Right ventricle myocardium superior (tissue), 1 donor: ENCODE results near the gene ASB11. TPM values are rescaled to one million over a fixed set of nuclear protein-coding genes. Genes with fewer than 3 reads are reported as not detected.

Experiments
- ATAC-seq: fragments of 200-7000 bp; cut with Tn5 transposase; one replicate; pipeline ENCODE4 v1.9.1; 2020; ENCODE audit warnings: mild to moderate bottlenecking; ENCODE audit not compliant: poor library complexity
- DNase-seq: peaks from one replicate; pipeline ENCODE4 v3.0.0-alpha.2; 2020
- intact Hi-C: fragments of 100-400 bp; cut with DNase I; formaldehyde crosslinking; loops from one replicate; pipeline ENCODE4 v1.11.2; 2022
- total RNA-seq: library from RNA; stranded (reverse); fragmentation: NEBNext Ultra II Directional; extraction: Animal tissue kit (Norgen Biotek cat#: 25700); gene quantifications from one replicate; pipeline ENCODE4 v1.2.1, GENCODE V29; 2021
- donor health status: DM: no; HTN: yes; CAD: no; lungs with severe emphysema.

ASB11 gene
- total RNA-seq, 1 donor from 2014 or later: 94.5 TPM

- intact Hi-C loops: no loop called here
- DNase-seq (no peak), ATAC-seq (no peak)
Observed at GRCh38 chrX:15244421-15244820, 71.0 kb downstream of the ASB11 start.

GRCh38 chrX:15242899-15243555 is 72.4 kb downstream of the ASB11 start:
- ATAC-seq (no peak), DNase-seq (no peak)
- intact Hi-C loops: no loop called here

GRCh38 chrX:15241301-15241700 is 74.1 kb downstream of the ASB11 start:
- no peak for ATAC-seq
- intact Hi-C loops: no loop called here

GRCh38 chrX:15240414-15240813 is 75.0 kb downstream of the ASB11 start:
- DNase-seq: no peak
- no peak for ATAC-seq
- intact Hi-C loops: no loop called here

More at GRCh38 chrX:15241301-15241700, 74.1 kb downstream of the ASB11 start:
- no peak for DNase-seq

- no peak for ATAC-seq
- intact Hi-C loops: no loop called here
Observed at GRCh38 chrX:15236146-15236545, 79.3 kb downstream of the ASB11 start.

GRCh38 chrX:15235001-15235400 is 80.4 kb downstream of the ASB11 start:
- ATAC-seq: no peak
- DNase-seq: no peak
- intact Hi-C loops: no loop called here

More at GRCh38 chrX:15236146-15236545, 79.3 kb downstream of the ASB11 start:
- no peak for DNase-seq

- intact Hi-C loops: no loop called here
- DNase-seq: no peak
- no peak for ATAC-seq
Observed at GRCh38 chrX:15233416-15234015, 81.9 kb downstream of the ASB11 start.

Other genes starting within 250 kb of the ASB11 start
- 0.70 TPM for gene ASB9, start 45.6 kb downstream of the ASB11 start, total RNA-seq
- gene PIGA, start 19.9 kb upstream of the ASB11 start, total RNA-seq: 2.5 TPM
- 23.7 TPM for gene VEGFD, start 68.8 kb upstream of the ASB11 start, total RNA-seq
- gene PIR, start 177.7 kb upstream of the ASB11 start, total RNA-seq: 10.8 TPM
- 1.8 TPM for gene BMX, start 185.2 kb upstream of the ASB11 start, total RNA-seq